NCI-H1105 treated with DMSO at 0.1 percent for 48 hours (cell line): Measurements from ENCODE around the gene SHISAL2B.
A peak's percentile ranks its signal among the peaks of the same experiment; 100 is the strongest.
"Not testable (repeated sequence)": the region's sequence is repeated elsewhere in the genome, so short reads cannot be mapped to it uniquely, and the experiment has no call there.

Source experiments
- DNase-seq: peaks from one replicate; lab custom pipeline; 2025; lab: John Stamatoyannopoulos, UW

SHISAL2B gene

DNA sequence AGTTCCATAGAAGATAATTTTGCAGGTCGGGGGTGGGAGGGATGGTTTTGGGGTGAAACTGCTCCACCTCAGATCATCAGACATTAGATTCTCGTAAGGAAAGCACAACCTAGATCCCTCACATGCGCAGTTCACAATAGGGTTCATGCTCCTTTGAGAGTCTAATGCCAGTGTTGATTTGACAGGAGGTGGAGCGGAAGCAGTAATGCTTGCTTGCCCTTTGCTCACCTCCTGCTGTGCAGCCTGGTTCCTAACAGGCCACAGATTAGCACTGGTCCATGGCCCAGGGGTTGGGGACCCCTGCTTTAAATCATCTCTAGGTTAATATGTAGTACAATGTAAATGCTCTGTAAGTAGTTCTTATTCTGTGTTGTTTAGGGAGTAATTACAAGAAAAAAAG lies 10.5 kb downstream of the SHISAL2B start:
- DNase-seq, result no peak

DNA sequence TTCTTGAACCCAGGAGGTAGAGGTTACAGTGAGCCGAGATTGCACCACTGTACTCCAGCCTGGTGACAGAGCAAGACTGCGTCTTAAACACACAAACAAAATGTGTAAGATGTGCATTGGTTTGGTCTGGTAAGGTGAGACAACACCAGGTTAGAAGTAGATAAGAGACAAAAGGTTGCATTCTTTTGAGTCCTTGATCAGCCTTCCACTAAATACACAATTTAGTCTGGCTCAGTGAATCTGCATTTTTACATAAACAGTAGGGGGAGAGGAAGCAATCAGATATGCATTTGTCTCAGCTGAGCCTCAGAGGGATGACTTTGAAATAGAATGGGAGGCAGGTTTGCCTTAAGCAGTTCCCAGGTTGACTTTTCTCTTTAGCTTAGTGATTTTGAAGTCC lies 15.8 kb downstream of the SHISAL2B start:
- not testable (repeated sequence) for DNase-seq

DNA sequence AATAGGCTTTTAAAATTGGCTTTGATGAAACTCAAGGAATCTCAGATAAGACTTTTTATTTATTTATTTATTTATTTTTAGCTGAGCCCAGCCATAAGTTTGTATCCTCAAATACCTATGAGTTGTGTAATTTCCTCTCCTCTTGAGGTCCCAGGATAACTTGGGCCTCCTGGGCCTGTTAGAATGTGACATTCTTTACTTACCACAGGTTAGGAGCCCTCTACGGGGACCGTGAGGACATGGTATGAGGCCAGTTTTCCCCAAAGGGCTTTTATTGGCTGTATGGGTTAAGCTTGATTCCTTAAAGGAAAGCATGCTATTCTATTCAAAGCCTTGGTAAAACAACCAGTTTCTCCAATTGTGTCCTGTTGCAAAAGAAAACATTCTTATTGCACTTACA lies 16.9 kb downstream of the SHISAL2B start:
- DNase-seq, result no peak

DNA sequence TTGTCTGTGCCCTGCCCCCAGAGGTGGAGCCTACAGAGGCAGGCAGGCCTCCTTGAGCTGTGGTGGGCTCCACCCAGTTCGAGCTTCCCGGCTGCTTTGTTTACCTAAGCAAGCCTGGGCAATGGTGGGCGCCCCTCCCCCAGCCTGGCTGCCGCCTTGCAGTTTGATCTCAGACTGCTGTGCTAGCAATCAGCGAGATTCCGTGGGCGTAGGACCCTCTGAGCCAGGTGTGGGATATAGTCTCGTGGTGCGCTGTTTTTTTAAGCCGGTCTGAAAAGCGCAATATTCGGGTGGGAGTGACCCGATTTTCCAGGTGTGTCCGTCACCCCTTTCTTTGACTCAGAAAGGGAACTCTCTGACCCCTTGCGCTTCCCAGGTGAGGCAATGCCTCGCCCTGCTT lies 24.2 kb downstream of the SHISAL2B start:
- DNase-seq, result not testable (repeated sequence)

DNA sequence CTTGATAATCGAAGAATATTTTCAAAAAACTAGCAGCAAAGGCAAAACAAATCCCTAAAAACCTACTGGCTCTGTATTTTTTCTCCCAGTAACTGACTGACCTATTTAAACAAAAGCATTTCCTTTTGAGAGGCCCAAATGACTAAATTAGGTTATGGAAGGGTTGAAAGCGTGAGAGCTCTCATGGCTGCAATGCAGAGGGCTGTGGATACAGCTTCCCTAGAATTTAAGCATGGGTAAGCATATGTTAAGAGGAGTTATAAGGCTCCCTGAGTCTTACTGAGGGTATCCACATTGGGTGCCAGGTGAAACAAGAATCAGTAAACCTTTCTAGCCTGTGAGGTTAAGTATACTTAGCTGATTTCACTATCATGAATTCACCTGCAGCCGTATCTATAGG lies 32.3 kb downstream of the SHISAL2B start:
- no peak for DNase-seq

GRCh38 chr5:64727150-64727549 lies 36.8 kb downstream of the SHISAL2B start:
- DNase-seq, result no peak

- no peak for DNase-seq
These were observed 52.1 kb downstream of the SHISAL2B start for GRCh38 chr5:64742411-64742810.

DNA sequence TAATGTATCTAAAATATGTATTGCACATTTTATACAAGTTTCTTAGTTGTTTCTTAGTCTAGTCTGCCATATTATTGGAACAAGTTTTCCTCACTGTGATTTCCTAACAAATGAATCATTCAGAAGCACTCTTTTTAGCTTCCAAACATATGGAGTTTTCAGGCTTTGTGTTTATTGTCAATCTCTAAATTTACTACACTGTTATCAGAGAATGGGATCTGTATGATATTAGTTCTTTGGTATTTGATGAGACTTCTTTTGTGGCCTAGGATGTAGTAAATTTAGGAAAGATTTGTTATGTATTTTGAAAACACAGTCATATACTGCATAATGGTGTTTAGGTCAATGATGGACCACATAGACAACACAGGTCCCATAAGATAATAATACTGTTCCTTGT lies 52.5 kb downstream of the SHISAL2B start:
- no peak for DNase-seq

GRCh38 chr5:64744914-64745313 lies 54.6 kb downstream of the SHISAL2B start:
- DNase-seq, result no peak

GRCh38 chr5:64746446-64746845 lies 56.1 kb downstream of the SHISAL2B start:
- no peak for DNase-seq

- DNase-seq, result no peak
These were observed 59.1 kb downstream of the SHISAL2B start for GRCh38 chr5:64749385-64749784.

- DNase-seq, result no peak
These were observed 63.8 kb downstream of the SHISAL2B start for GRCh38 chr5:64754066-64754465.

- no peak for DNase-seq
These were observed 68.6 kb downstream of the SHISAL2B start for GRCh38 chr5:64758901-64759300.

DNA sequence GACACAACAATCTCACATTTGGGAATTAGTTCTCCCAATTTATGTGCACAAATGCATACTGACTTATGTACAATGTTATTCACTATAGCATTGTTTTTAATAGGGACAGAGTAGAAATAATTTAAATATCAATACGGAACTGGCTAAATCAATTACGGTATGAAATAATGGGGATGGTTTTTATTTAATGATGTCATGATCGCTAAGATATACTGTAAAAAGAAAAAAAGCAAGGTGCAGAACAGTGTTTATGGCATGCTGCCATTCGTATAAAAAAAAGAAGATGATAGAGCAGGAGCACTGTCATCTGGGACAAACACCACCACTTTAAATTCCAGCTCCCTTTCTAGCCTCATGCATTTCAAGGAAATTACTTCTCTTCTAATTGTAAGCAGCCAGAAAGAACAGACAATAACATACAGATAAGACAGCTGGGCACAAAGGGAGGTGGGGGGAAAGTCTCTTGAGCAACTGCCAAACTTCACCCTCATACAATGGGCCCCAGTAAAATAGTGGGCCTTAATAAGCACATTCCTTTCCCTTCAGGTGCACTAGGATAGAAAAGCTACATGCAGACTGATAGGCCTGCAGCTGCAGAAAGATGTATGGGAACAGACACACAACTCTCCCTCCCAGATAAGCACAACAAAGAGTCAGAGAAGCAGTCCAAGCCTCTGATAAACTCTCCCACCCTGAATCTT lies 69.8 kb downstream of the SHISAL2B start:
- peak; percentile 7 for DNase-seq

DNA sequence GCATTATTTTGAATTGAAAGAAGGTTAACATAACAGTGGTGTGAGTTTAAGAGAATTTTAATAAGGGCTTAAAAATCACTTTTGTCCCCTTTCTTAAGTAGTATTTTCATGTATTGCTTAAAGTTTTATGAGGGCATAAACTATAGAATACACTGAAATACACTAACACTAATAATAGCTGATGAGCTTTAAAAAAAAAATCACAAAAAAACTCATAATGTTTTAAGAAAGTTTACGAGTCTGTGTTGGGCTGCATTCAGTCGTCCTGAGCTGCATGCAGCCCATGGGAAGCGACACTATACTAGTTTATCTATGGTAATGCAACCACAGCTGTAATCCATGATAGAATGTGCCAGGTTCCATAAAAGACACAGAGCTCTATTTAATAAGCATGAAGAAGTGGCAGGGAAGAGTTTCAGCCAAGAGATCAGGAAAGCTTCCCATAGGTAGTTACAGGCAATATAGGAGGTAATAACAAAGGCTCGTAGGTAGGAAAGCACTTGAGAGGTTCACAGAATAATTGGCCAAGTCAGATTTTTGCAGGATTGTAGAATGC lies 73.7 kb downstream of the SHISAL2B start:
- no peak for DNase-seq

DNA sequence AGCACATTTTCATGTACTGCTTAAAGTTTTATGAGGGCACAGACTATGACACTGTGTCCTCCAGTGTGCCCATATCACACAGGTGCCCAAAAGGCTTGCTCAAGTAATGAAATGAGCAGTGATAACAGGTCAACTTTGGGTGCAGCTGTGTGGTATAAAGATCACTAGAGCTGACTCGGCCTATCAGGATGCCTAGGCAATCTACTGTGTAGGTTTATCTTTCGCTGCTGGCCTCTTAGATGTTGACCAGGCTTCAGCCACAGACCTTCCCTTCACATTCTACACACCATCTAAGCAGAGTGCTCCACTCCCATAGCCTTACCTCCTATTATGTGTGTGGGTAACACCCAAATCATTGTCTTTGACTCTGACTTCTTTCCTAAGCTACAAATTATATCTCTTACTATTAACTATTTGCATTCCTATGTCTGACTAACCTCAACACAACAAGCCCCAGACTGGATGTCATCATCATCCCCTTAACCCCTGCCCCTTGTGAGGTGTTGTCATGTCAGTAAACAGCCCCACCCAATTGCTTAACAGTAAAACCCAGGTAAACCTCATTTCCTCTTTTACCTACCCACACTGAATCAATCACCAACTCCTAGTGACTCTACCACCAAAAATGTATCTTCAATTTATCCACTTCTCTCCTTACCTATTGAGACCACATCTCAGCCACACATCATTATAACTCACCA lies 75.7 kb downstream of the SHISAL2B start:
- DNase-seq, result no peak

- no peak for DNase-seq
These were observed 76.6 kb downstream of the SHISAL2B start for GRCh38 chr5:64766941-64767340.
